ENCODE measurements around the gene WDR7. TPM values are rescaled to one million over a fixed set of nuclear protein-coding genes. Genes with fewer than 3 reads are reported as not detected.

Gene WDR7
- total RNA-seq, 1 experiment from 2014 or later: 11.5 TPM

DNA sequence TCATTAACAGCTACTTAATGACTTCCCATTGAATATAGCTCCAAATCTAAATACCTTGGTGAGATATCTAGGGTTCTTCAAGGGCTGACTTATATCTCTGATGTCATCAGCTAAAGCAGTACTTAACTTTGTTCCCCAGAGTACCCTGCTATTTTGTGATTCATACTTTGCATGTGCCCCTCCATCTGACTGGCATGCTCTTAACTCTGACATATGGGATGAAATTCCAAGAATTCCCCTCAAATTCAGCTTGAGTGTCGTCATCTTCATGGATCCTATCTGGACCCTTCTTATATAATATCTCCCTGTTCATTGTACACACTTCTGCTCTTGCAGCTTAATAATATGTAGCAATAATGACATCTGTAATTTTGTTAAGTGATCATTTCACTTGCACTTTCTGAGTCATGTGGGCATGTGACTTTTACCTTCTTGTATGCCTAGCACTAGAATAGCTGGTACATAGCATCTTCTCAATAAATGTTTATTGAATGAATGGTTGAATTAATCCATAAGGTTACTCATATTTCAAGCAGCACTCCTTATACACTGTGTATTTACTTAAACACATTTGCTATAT lies 172.9 kb downstream of the WDR7 start:
- DNase-seq (ENCODE audit: low read depth, low spot score): no peak
- no peak overlapping the region for H3K27ac ChIP-seq (ENCODE audit: low read depth, low read length)
- intact Hi-C loops (cut with micrococcal nuclease): no loop called here
- ChIA-PET POLR2A (no interaction called here), CTCF (no interaction called here), RAD21 (ENCODE audit: low non-redundant PET in 1 of 2, low total read pairs in 2 of 2, uncharacterized antibody in 2 of 2, unreplicated experiment in 2 of 2) (no interaction called here)
- BruUV-seq (replicated peaks): no TSS peak
- TF ChIP-seq ZFX (IDR thresholded peaks at IDR 0.05): no peak
- no peak for TF ChIP-seq TCF7L2 (IDR thresholded peaks at IDR 0.05; ENCODE audit: borderline replicate concordance, extremely low read depth, insufficient read depth, insufficient read length)
- no peak for TF ChIP-seq EZH2 (IDR thresholded peaks at IDR 0.05)
- TF ChIP-seq EZH2phosphoT487 (IDR thresholded peaks at IDR 0.05; ENCODE audit: borderline replicate concordance): no peak
- TF ChIP-seq, protein P1, sequence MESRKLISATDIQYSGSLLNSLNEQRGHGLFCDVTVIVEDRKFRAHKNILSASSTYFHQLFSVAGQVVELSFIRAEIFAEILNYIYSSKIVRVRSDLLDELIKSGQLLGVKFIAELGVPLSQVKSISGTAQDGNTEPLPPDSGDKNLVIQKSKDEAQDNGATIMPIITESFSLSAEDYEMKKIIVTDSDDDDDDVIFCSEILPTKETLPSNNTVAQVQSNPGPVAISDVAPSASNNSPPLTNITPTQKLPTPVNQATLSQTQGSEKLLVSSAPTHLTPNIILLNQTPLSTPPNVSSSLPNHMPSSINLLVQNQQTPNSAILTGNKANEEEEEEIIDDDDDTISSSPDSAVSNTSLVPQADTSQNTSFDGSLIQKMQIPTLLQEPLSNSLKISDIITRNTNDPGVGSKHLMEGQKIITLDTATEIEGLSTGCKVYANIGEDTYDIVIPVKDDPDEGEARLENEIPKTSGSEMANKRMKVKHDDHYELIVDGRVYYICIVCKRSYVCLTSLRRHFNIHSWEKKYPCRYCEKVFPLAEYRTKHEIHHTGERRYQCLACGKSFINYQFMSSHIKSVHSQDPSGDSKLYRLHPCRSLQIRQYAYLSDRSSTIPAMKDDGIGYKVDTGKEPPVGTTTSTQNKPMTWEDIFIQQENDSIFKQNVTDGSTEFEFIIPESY (IDR thresholded peaks at IDR 0.05; ENCODE audit: extremely low read depth, insufficient replicate concordance, low read length): no peak
- TF ChIP-seq JUND (IDR thresholded peaks at IDR 0.05): no peak
- no peak for TF ChIP-seq MAX (IDR thresholded peaks at IDR 0.05)
- no peak for TF ChIP-seq CTCF (IDR thresholded peaks at IDR 0.05 in 2 of 3, conservative IDR thresholded peaks at IDR 0.05 in 1 of 3; ENCODE audit: borderline replicate concordance in 1 of 3, insufficient read depth in 1 of 3, low read depth in 2 of 3, low read length in 2 of 3)
- no peak for TF ChIP-seq SRF (IDR thresholded peaks at IDR 0.05; ENCODE audit: low read depth)
- no peak for TF ChIP-seq SIN3A (IDR thresholded peaks at IDR 0.05; ENCODE audit: low read depth)
- no peak overlapping the region for H3K4me2 ChIP-seq (ENCODE audit: low read length)
- H3K9me2 ChIP-seq (ENCODE audit: insufficient read depth): no peaks in the 10 kb centered on the region
- H3K27me3 ChIP-seq (ENCODE audit: insufficient read depth, low read length): no peaks in the 10 kb centered on the region
- no peak overlapping the region for H3K9ac ChIP-seq (ENCODE audit: low read length)
- H3K9me3 ChIP-seq (ENCODE audit: control insufficient read depth in 1 of 2, insufficient read depth in 1 of 2, low read depth in 1 of 2, low read length in 2 of 2): no peaks in the 10 kb centered on the region
- no peaks in the 10 kb centered on the region for H3K79me2 ChIP-seq (ENCODE audit: insufficient read depth, low read length)
- no peak overlapping the region for H2AFZ ChIP-seq (ENCODE audit: low read depth, low read length, poor library complexity, severe bottlenecking)
- no peaks in the 10 kb centered on the region for H3K36me3 ChIP-seq (ENCODE audit: control insufficient read depth in 1 of 2, insufficient read depth in 2 of 2, low read length in 2 of 2)
- no peak overlapping the region for H3K4me3 ChIP-seq (replicated peaks in 1 of 2; ENCODE audit: low read depth in 1 of 2, low read length in 2 of 2)
- no peaks in the 10 kb centered on the region for H3K4me1 ChIP-seq (ENCODE audit: control insufficient read depth in 1 of 2, insufficient read depth in 2 of 2, low read length in 2 of 2)
- no peak for ATAC-seq
- no peaks in the 10 kb centered on the region for H4K20me1 ChIP-seq (ENCODE audit: insufficient read depth)
